ENCODE measurements around the gene MRM2. TPM values are rescaled to one million over a fixed set of nuclear protein-coding genes. Genes with fewer than 3 reads are reported as not detected.

MRM2 gene
- total and polyA plus RNA-seq, 2 donors (not counting 1 experiment from before 2014, with no cell fraction given), result 14.9 to 19.3 TPM

DNA sequence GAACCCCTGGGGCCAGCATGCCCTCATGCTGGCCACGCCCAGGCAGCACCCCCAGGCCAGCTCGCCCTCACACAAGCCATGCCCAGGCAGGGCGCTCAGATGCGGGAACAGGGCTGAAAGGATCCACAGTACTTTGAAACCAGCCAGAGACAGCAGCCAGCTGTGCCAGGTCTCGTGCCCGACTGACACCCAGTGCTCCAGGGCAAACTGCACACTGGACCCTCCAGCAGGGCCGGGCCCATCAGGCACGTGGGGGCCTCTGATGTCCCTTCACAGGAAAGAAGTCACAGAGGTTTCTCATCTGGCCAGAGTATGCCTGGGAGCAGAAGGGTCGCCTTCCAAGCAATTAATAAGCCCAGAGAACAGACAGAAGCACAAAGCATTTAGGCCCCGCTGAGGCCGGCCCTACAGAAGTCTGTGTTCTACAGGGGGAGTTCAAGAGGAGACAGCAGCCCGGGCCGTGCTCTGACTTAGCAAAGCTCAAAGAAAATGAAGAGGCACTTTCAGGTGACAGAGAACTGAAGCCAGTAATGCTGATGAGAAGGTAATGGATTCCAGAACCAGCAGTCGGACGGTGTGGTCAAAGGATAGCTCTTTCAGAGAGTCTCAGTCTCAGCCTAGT, 30.6 kb downstream of the MRM2 start:
- Histone ChIP-seq H2AFZ (ENCODE audit: low read length) (no peak overlapping the region), H3K79me2 (ENCODE audit: control insufficient read depth, insufficient read depth, low read length) (no peaks in the 10 kb centered on the region), H3K4me3 (replicated peaks in 1 of 4; ENCODE audit: control extremely low read depth in 1 of 4, insufficient read depth in 1 of 4, low read depth in 3 of 4, low read length in 4 of 4) (no peak overlapping the region), H3K27ac (ENCODE audit: insufficient read depth, low read length) (no peak overlapping the region), H3K9ac (ENCODE audit: insufficient read depth, low read length) (no peak overlapping the region), H3K27me3 (ENCODE audit: control insufficient read depth, insufficient read depth, low read length) (no peaks in the 10 kb centered on the region), H3K9me3 (ENCODE audit: control insufficient read depth, insufficient read depth, low read depth, low read length) (no peaks in the 10 kb centered on the region), H4K20me1 (ENCODE audit: control insufficient read depth, extremely low read depth, insufficient read depth, low read length) (no peaks in the 10 kb centered on the region), H3K4me2 (ENCODE audit: extremely low read depth, insufficient read depth, low read length) (no peak overlapping the region), H3K4me1 (ENCODE audit: control insufficient read depth, extremely low read depth, insufficient read depth, low read length) (no peaks in the 10 kb centered on the region), H3K36me3 (ENCODE audit: control insufficient read depth, insufficient read depth, low read length) (peaks cover 11% of the 10 kb centered on the region)
- no peak for DNase-seq (ENCODE audit: low read depth in 2 of 2)
- TF ChIP-seq EZH2 (IDR thresholded peaks at IDR 0.05; ENCODE audit: low read length, missing control alignments), result no peak

GRCh38 chr7:2210551-2211258, 31.3 kb downstream of the MRM2 start:
- no peaks in the 10 kb centered on the region for H3K27me3 ChIP-seq (ENCODE audit: control insufficient read depth, insufficient read depth, low read length)
- H4K20me1 ChIP-seq (ENCODE audit: control insufficient read depth, extremely low read depth, insufficient read depth, low read length), result no peaks in the 10 kb centered on the region
- no peak overlapping the region for H3K27ac ChIP-seq (ENCODE audit: insufficient read depth, low read length)
- H3K79me2 ChIP-seq (ENCODE audit: control insufficient read depth, insufficient read depth, low read length), result no peaks in the 10 kb centered on the region
- H2AFZ ChIP-seq (ENCODE audit: low read length), result no peak overlapping the region
- TF ChIP-seq, protein P1, sequence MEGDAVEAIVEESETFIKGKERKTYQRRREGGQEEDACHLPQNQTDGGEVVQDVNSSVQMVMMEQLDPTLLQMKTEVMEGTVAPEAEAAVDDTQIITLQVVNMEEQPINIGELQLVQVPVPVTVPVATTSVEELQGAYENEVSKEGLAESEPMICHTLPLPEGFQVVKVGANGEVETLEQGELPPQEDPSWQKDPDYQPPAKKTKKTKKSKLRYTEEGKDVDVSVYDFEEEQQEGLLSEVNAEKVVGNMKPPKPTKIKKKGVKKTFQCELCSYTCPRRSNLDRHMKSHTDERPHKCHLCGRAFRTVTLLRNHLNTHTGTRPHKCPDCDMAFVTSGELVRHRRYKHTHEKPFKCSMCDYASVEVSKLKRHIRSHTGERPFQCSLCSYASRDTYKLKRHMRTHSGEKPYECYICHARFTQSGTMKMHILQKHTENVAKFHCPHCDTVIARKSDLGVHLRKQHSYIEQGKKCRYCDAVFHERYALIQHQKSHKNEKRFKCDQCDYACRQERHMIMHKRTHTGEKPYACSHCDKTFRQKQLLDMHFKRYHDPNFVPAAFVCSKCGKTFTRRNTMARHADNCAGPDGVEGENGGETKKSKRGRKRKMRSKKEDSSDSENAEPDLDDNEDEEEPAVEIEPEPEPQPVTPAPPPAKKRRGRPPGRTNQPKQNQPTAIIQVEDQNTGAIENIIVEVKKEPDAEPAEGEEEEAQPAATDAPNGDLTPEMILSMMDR (conservative IDR thresholded peaks at IDR 0.05 in 1 of 2, IDR thresholded peaks at IDR 0.05 in 1 of 2; ENCODE audit: low read depth in 1 of 2, low read length in 2 of 2), result no peak
- TF ChIP-seq EZH2 (IDR thresholded peaks at IDR 0.05; ENCODE audit: low read length, missing control alignments), result no peak
- H3K4me2 ChIP-seq (ENCODE audit: extremely low read depth, insufficient read depth, low read length), result no peak overlapping the region
- no peaks in the 10 kb centered on the region for H3K4me1 ChIP-seq (ENCODE audit: control insufficient read depth, extremely low read depth, insufficient read depth, low read length)
- H3K9ac ChIP-seq (ENCODE audit: insufficient read depth, low read length), result no peak overlapping the region
- no peaks in the 10 kb centered on the region for H3K9me3 ChIP-seq (ENCODE audit: control insufficient read depth, insufficient read depth, low read depth, low read length)
- DNase-seq (ENCODE audit: low read depth in 2 of 2), result no peak
- peaks cover 11% of the 10 kb centered on the region for H3K36me3 ChIP-seq (ENCODE audit: control insufficient read depth, insufficient read depth, low read length)
- H3K4me3 ChIP-seq (replicated peaks in 1 of 4; ENCODE audit: control extremely low read depth in 1 of 4, insufficient read depth in 1 of 4, low read depth in 3 of 4, low read length in 4 of 4), result no peak overlapping the region

GRCh38 chr7:2209961-2210323, 32.1 kb downstream of the MRM2 start:
- TF ChIP-seq, protein P1 (conservative IDR thresholded peaks at IDR 0.05 in 1 of 2, IDR thresholded peaks at IDR 0.05 in 1 of 2; ENCODE audit: low read depth in 1 of 2, low read length in 2 of 2), result no peak
- TF ChIP-seq EZH2 (IDR thresholded peaks at IDR 0.05; ENCODE audit: low read length, missing control alignments), result no peak
- DNase-seq (ENCODE audit: low read depth in 2 of 2), result no peak
- H3K9ac ChIP-seq (ENCODE audit: insufficient read depth, low read length), result no peak overlapping the region
- H3K27ac ChIP-seq (ENCODE audit: insufficient read depth, low read length), result no peak overlapping the region
- no peaks in the 10 kb centered on the region for H4K20me1 ChIP-seq (ENCODE audit: control insufficient read depth, extremely low read depth, insufficient read depth, low read length)
- no peaks in the 10 kb centered on the region for H3K79me2 ChIP-seq (ENCODE audit: control insufficient read depth, insufficient read depth, low read length)
- H2AFZ ChIP-seq (ENCODE audit: low read length), result no peak overlapping the region
- no peaks in the 10 kb centered on the region for H3K27me3 ChIP-seq (ENCODE audit: control insufficient read depth, insufficient read depth, low read length)
- H3K9me3 ChIP-seq (ENCODE audit: control insufficient read depth, insufficient read depth, low read depth, low read length), result no peaks in the 10 kb centered on the region
- H3K4me1 ChIP-seq (ENCODE audit: control insufficient read depth, extremely low read depth, insufficient read depth, low read length), result no peaks in the 10 kb centered on the region
- H3K36me3 ChIP-seq (ENCODE audit: control insufficient read depth, insufficient read depth, low read length), result peaks cover 11% of the 10 kb centered on the region
- H3K4me2 ChIP-seq (ENCODE audit: extremely low read depth, insufficient read depth, low read length), result no peak overlapping the region
- no peak overlapping the region for H3K4me3 ChIP-seq (replicated peaks in 1 of 4; ENCODE audit: control extremely low read depth in 1 of 4, insufficient read depth in 1 of 4, low read depth in 3 of 4, low read length in 4 of 4)
